SK-N-SH (cell line): Measurements from ENCODE around the gene TRAM2. TPM values are rescaled to one million over a fixed set of nuclear protein-coding genes. Genes with fewer than 3 reads are reported as not detected.
A peak's percentile ranks its signal among the peaks of the same experiment; 100 is the strongest.

Experiments used
- CTCF ChIA-PET: fragments of 300-600, 350-600 bp; formaldehyde crosslinking; extraction: SDS; loops from one replicate; lab custom pipeline; 2021; lab: Yijun Ruan, JAX
- POLR2A ChIA-PET: fragments of 350-600 bp; sonication (Branson Sonifier 250); formaldehyde crosslinking; extraction: SDS; loops from one replicate; lab custom pipeline; 2020; ENCODE audit warnings: antibody characterized with exemption, inconsistent platforms; lab: Yijun Ruan, JAX
- DNase-seq: peaks from one replicate; pipeline ENCODE4 v3.0.0; 2012
- H2AFZ ChIP-seq: fragments of 200-600 bp; sonication (generic); 2 replicates; pipeline ENCODE4 v1.8.1; 2016; ENCODE audit warnings: antibody characterized with exemption, mild to moderate bottlenecking, low read depth
- H3F3A ChIP-seq: fragments of 200-600 bp; sonication (generic); replicated peaks from 2 replicates; pipeline ENCODE3; 2016; ENCODE audit warnings: antibody characterized with exemption, mild to moderate bottlenecking; ENCODE audit not compliant: insufficient read depth
- H3K27ac ChIP-seq, 2 experiments: fragments of 200-500 bp in 1 of 2; fragments of 200-600 bp in 1 of 2; sonication (Bioruptor generic) in 1 of 2; sonication (generic), shearing (Covaris generic) in 1 of 2; 2 replicates each; pipeline versions ENCODE4 v1.5.1 to v1.6.1; 2014 to 2016; ENCODE audit warnings: low read depth in 2 of 2, inconsistent platforms in 1 of 2, low read length in 1 of 2, mild to moderate bottlenecking in 1 of 2, mixed read lengths in 1 of 2
- H3K27me3 ChIP-seq: fragments of 200-600 bp; sonication (generic), shearing (Covaris generic); 2 replicates; pipeline ENCODE4 v1.6.1; 2016; ENCODE audit warnings: mixed run types; ENCODE audit not compliant: insufficient read depth
- H3K36me3 ChIP-seq, 2 experiments: fragments of 200-500 bp in 1 of 2; fragments of 200-600 bp in 1 of 2; sonication (Bioruptor generic) in 1 of 2; sonication (generic) in 1 of 2; replicated peaks in 1 of 2; 2 replicates each; pipeline versions ENCODE3 to v1.5.1; 2014 to 2016; ENCODE audit warnings: low read length in 1 of 2, mild to moderate bottlenecking in 1 of 2; ENCODE audit not compliant: insufficient read depth in 2 of 2, control insufficient read depth in 1 of 2
- H3K4me1 ChIP-seq, 2 experiments: fragments of 200-500 bp in 1 of 2; fragments of 200-600 bp in 1 of 2; sonication (Bioruptor generic) in 1 of 2; sonication (generic), shearing (Covaris generic) in 1 of 2; 2 replicates each; pipeline versions ENCODE4 v1.5.1 to v1.6.1; 2014 to 2016; ENCODE audit warnings: low read depth in 1 of 2, low read length in 1 of 2, mixed run types in 1 of 2; ENCODE audit not compliant: insufficient read depth in 2 of 2, control insufficient read depth in 1 of 2
- H3K4me2 ChIP-seq: fragments of 200-600 bp; sonication (generic), shearing (Covaris generic); 2 replicates; pipeline ENCODE4 v1.6.1; 2017; ENCODE audit warnings: mixed run types
- H3K4me3 ChIP-seq, 2 experiments: fragments of 200-500 bp in 1 of 2; fragments of 200-600 bp in 1 of 2; sonication (Bioruptor generic) in 1 of 2; sonication (generic), shearing (Covaris generic) in 1 of 2; 2 replicates each; pipeline versions ENCODE4 v1.5.1 to v1.8.1; 2014 to 2016; ENCODE audit warnings: low read depth in 2 of 2, inconsistent platforms in 1 of 2, low read length in 1 of 2, mild to moderate bottlenecking in 1 of 2, mixed read lengths in 1 of 2, moderate library complexity in 1 of 2
- H3K79me2 ChIP-seq: fragments of 200-600 bp; sonication (generic); 2 replicates; pipeline ENCODE4 v1.8.1; 2017; ENCODE audit warnings: mild to moderate bottlenecking; ENCODE audit not compliant: insufficient read depth
- H3K9ac ChIP-seq: fragments of 200-600 bp; sonication (generic); 2 replicates; pipeline ENCODE4 v1.6.1; 2017; ENCODE audit warnings: mixed run types
- H3K9me2 ChIP-seq: fragments of 200-600 bp; sonication (generic); 2 replicates; pipeline ENCODE4 v1.6.1; 2017; ENCODE audit warnings: mixed run types
- H3K9me3 ChIP-seq: fragments of 200-600 bp; sonication (generic); 2 replicates; pipeline ENCODE4 v1.6.1; 2017; ENCODE audit warnings: mixed run types, mild to moderate bottlenecking, moderate library complexity
- H4K20me1 ChIP-seq: fragments of 200-600 bp; sonication (generic); 2 replicates; pipeline ENCODE4 v1.6.1; 2017; ENCODE audit warnings: mild to moderate bottlenecking, mixed run types; ENCODE audit not compliant: insufficient read depth
- CHD2 ChIP-seq: fragments of 150-350 bp; IDR thresholded peaks from 2 replicates; pipeline ENCODE4 v1.6.1; 2018; ENCODE audit warnings: low read length; ENCODE audit not compliant: partially characterized antibody
- ELF1 ChIP-seq: IDR thresholded peaks from 2 replicates; pipeline ENCODE4 v1.4.0; 2012
- EP300 ChIP-seq, 2 experiments: IDR thresholded peaks; 2 replicates each; pipeline versions ENCODE4 v1.4.0 to v1.6.1; 2012; ENCODE audit warnings: borderline replicate concordance in 1 of 2, low read depth in 1 of 2, low read length in 1 of 2
- EZH2phosphoT487 ChIP-seq: fragments of 200-600 bp; sonication (generic); IDR thresholded peaks from 2 replicates; pipeline ENCODE4 v1.6.1; 2017; ENCODE audit warnings: low read depth, mixed run types, mild to moderate bottlenecking, antibody characterized with exemption, moderate library complexity, borderline replicate concordance
- FOSL2 ChIP-seq: IDR thresholded peaks from 2 replicates; pipeline ENCODE4 v1.4.0; 2012; ENCODE audit warnings: low read depth, mild to moderate bottlenecking, moderate library complexity, borderline replicate concordance
- FOXJ3 ChIP-seq: sonication (generic); formaldehyde crosslinking; IDR thresholded peaks from 2 replicates; pipeline ENCODE4 v1.5.1; 2020; ENCODE audit warnings: mild to moderate bottlenecking, missing genetic modification reagents
- FOXM1 ChIP-seq: IDR thresholded peaks from 2 replicates; pipeline ENCODE4 v1.4.0; 2012; ENCODE audit warnings: low read depth, mild to moderate bottlenecking
- GABPA ChIP-seq: IDR thresholded peaks from 2 replicates; pipeline ENCODE4 v1.4.0; 2012; ENCODE audit warnings: low read depth, mild to moderate bottlenecking
- GATA2 ChIP-seq: sonication (generic); formaldehyde crosslinking; IDR thresholded peaks from 2 replicates; pipeline ENCODE4 v1.5.0; 2020; ENCODE audit warnings: mild to moderate bottlenecking, missing genetic modification reagents
- IRF3 ChIP-seq: fragments of 150-350 bp; IDR thresholded peaks from 2 replicates; pipeline ENCODE4 v1.6.1; 2016; ENCODE audit warnings: mild to moderate bottlenecking, low read depth, low read length
- JUND ChIP-seq: IDR thresholded peaks from 2 replicates; pipeline ENCODE4 v1.4.0; 2012
- NFIC ChIP-seq: IDR thresholded peaks from 2 replicates; pipeline ENCODE4 v1.4.0; 2012; ENCODE audit warnings: borderline replicate concordance
- NRF1 ChIP-seq: IDR thresholded peaks from 2 replicates; pipeline ENCODE4 v1.6.1; 2012; ENCODE audit warnings: low read depth, mild to moderate bottlenecking, low read length
- POLR2AphosphoS5 ChIP-seq: IDR thresholded peaks from 2 replicates; pipeline ENCODE4 v1.6.1; 2012; ENCODE audit warnings: low read depth, low read length
- RAD21 ChIP-seq: IDR thresholded peaks from 2 replicates; pipeline ENCODE4 v1.6.1; 2012; ENCODE audit warnings: mild to moderate bottlenecking, low read length
- RCOR1 ChIP-seq: fragments of 150-350 bp; IDR thresholded peaks from 2 replicates; pipeline ENCODE4 v1.6.1; 2017; ENCODE audit warnings: antibody characterized with exemption, low read length
- REST ChIP-seq: IDR thresholded peaks from 2 replicates; pipeline ENCODE4 v1.6.1; 2012; ENCODE audit warnings: mild to moderate bottlenecking, low read depth, low read length, moderate library complexity
- RFX5 ChIP-seq: IDR thresholded peaks from 2 replicates; pipeline ENCODE4 v1.6.1; 2012; ENCODE audit warnings: mild to moderate bottlenecking, improper control_type of control experiment, low read length
- SIN3A ChIP-seq: IDR thresholded peaks from 2 replicates; pipeline ENCODE4 v1.6.1; 2012; ENCODE audit warnings: low read depth, mild to moderate bottlenecking, low read length, moderate library complexity, borderline replicate concordance
- TAF1 ChIP-seq: IDR thresholded peaks from 2 replicates; pipeline ENCODE4 v1.6.1; 2012; ENCODE audit warnings: low read depth, mild to moderate bottlenecking, low read length, moderate library complexity, borderline replicate concordance
- TCF12 ChIP-seq: IDR thresholded peaks from 2 replicates; pipeline ENCODE4 v1.4.0; 2012
- TEAD4 ChIP-seq: IDR thresholded peaks from 2 replicates; pipeline ENCODE4 v1.4.0; 2012; ENCODE audit warnings: mild to moderate bottlenecking, borderline replicate concordance; ENCODE audit not compliant: insufficient read depth
- USF1 ChIP-seq: IDR thresholded peaks from 2 replicates; pipeline ENCODE4 v1.4.0; 2012; ENCODE audit warnings: low read depth, borderline replicate concordance
- USF2 ChIP-seq: fragments of 150-350 bp; IDR thresholded peaks from 2 replicates; pipeline ENCODE4 v1.6.1; 2017; ENCODE audit warnings: antibody characterized with exemption, low read length, low read depth, borderline replicate concordance
- YY1 ChIP-seq: IDR thresholded peaks from 2 replicates; pipeline ENCODE4 v1.4.0; 2012; ENCODE audit warnings: low read depth, mild to moderate bottlenecking
- WGBS: methylation state at CpG from one replicate; pipeline ENCODE4 v1.1.6; 2017; ENCODE audit warnings: low lambda C conversion rate; 5-methylcytosine and 5-hydroxymethylcytosine counted together
- polyA plus RNA-seq, 3 experiments: library from polyadenylated mRNA; depleted of rRNA; stranded (reverse); fragments of >200 nt; gene quantifications; 2 replicates each; pipeline ENCODE4 v1.2.3, GENCODE V29; 2012
- TF ChIP-seq, protein P1 (sequence below): IDR thresholded peaks from 2 replicates; pipeline ENCODE4 v1.4.0; 2012; ENCODE audit warnings: low read depth, borderline replicate concordance

The TRAM2 gene
- polyA plus RNA-seq, 1 of the 3 experiments (the other 2 are of a cell fraction), result 26.4 TPM

- ChIA-PET CTCF (interaction anchor here (0.9 to 1.4 kb wide), 7 partner anchors 27 to 307 kb away, joined by 3 to 7 read pairs (median 4); no protein-coding TSS in a partner anchor), POLR2A (interaction anchor here (0.6 kb wide), 1 partner anchor 247 kb away, joined by 3 read pairs; no protein-coding TSS in a partner anchor)
- Histone ChIP-seq H4K20me1 (peaks cover 70% of the 10 kb centered on the region), H3F3A (peaks cover 22% of the 10 kb centered on the region), H3K36me3 (peaks cover 6 to 10% of the 10 kb centered on the region in 2 experiments), H3K4me2 (peak overlapping the region; percentile 56), H3K27ac (peak overlapping the region; percentile 32 to 76; a peak in 3 of 4 replicates), H2AFZ (no peak overlapping the region), H3K9me2 (no peaks in the 10 kb centered on the region), H3K9ac (no peak overlapping the region), H3K4me1 (peaks cover 43 to 68% of the 10 kb centered on the region in 2 experiments), H3K9me3 (no peaks in the 10 kb centered on the region), H3K27me3 (no peaks in the 10 kb centered on the region), H3K79me2 (peaks cover 100% of the 10 kb centered on the region), H3K4me3 (no peak overlapping the region; a peak in 1 of 4 replicates)
- DNase-seq, result peak; percentile 70
- WGBS, result 68% methylated on average over 10 of the region's 10 CpGs
- TF ChIP-seq EZH2phosphoT487 (no peak), TCF12 (no peak), FOSL2 (no peak), RCOR1 (peak; percentile 62; the same call in 1 of the 2 replicates), FOXJ3 (CRISPR knock-in tag) (no peak), GABPA (no peak), REST (no peak; the same call in 1 of the 2 replicates), NRF1 (no peak), EP300 (IDR thresholded peaks at IDR 0.05; ENCODE audit: borderline replicate concordance in 1 of 2, low read depth in 1 of 2, low read length in 1 of 2) (peak in 1 of 2 experiments; percentile 59; a peak in 1 of 4 replicates), FOXM1 (no peak), POLR2AphosphoS5 (no peak), GATA2 (peak; percentile 87), CHD2 (peak; percentile 31), USF1 (no peak), IRF3 (no peak), ELF1 (no peak), SIN3A (no peak), NFIC (no peak), JUND (no peak), RFX5 (no peak), USF2 (no peak), YY1 (no peak), TAF1 (no peak), TEAD4 (no peak), RAD21 (no peak)
- TF ChIP-seq, protein P1, sequence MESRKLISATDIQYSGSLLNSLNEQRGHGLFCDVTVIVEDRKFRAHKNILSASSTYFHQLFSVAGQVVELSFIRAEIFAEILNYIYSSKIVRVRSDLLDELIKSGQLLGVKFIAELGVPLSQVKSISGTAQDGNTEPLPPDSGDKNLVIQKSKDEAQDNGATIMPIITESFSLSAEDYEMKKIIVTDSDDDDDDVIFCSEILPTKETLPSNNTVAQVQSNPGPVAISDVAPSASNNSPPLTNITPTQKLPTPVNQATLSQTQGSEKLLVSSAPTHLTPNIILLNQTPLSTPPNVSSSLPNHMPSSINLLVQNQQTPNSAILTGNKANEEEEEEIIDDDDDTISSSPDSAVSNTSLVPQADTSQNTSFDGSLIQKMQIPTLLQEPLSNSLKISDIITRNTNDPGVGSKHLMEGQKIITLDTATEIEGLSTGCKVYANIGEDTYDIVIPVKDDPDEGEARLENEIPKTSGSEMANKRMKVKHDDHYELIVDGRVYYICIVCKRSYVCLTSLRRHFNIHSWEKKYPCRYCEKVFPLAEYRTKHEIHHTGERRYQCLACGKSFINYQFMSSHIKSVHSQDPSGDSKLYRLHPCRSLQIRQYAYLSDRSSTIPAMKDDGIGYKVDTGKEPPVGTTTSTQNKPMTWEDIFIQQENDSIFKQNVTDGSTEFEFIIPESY, result no peak
These were observed 5.6 kb downstream of the TRAM2 start for GRCh38 chr6:52571099-52571755.
